HEK293 (cell line): ENCODE data around the gene ZBTB24.

Experiments used
- CTCF ChIA-PET: fragments of 350-600 bp; formaldehyde crosslinking; extraction: SDS; loops from one replicate; lab custom pipeline; 2021; ENCODE audit warnings: antibody characterized with exemption; lab: Yijun Ruan, JAX
- POLR2A ChIA-PET: fragments of 300-600 bp; formaldehyde crosslinking; extraction: SDS; loops from one replicate; lab custom pipeline; 2020; ENCODE audit warnings: antibody characterized with exemption, inconsistent platforms; lab: Yijun Ruan, JAX
- H3K27ac ChIP-seq: fragments of 200-500 bp; sonication (Bioruptor generic); 2 replicates; pipeline ENCODE4 v1.5.1; 2014; ENCODE audit warnings: low read depth, low read length, control low read depth, inconsistent platforms; ENCODE audit errors: extremely low read depth
- H3K36me3 ChIP-seq, 2 experiments: fragments of 200-500 bp in 1 of 2; sonication (Bioruptor generic) in 1 of 2; 1 replicate in 1 of 2; 2 replicates in 1 of 2; pipeline ENCODE4 v1.5.1; 2014 to 2017; ENCODE audit warnings: inconsistent platforms in 2 of 2, low read length in 2 of 2; ENCODE audit not compliant: control insufficient read depth in 2 of 2, insufficient read depth in 1 of 2
- H3K4me1 ChIP-seq: fragments of 200-500 bp; sonication (Bioruptor generic); 2 replicates; pipeline ENCODE4 v1.5.1; 2014; ENCODE audit warnings: mild to moderate bottlenecking, low read length, inconsistent platforms; ENCODE audit not compliant: control insufficient read depth, insufficient read depth
- H3K4me3 ChIP-seq: 2 replicates; pipeline ENCODE4 v1.5.1; 2011; ENCODE audit warnings: low read depth, mild to moderate bottlenecking, control low read depth, low read length, moderate library complexity
- H3K9me3 ChIP-seq: fragments of 200-500 bp; sonication (Bioruptor generic); 2 replicates; pipeline ENCODE4 v1.5.1; 2014; ENCODE audit warnings: low read depth, low read length, inconsistent platforms; ENCODE audit not compliant: control insufficient read depth, insufficient read depth
- KLF17 ChIP-seq: fragments of 450-650 bp; formaldehyde crosslinking; IDR thresholded peaks from 2 replicates; pipeline ENCODE4 v1.5.1; 2016; ENCODE audit warnings: missing biosample characterization, missing genetic modification characterization
- MEIS1 ChIP-seq: sonication (generic); formaldehyde crosslinking; IDR thresholded peaks from 2 replicates; pipeline ENCODE4 v1.8.1; 2022; ENCODE audit warnings: missing genetic modification reagents, mild to moderate bottlenecking, borderline replicate concordance
- REST ChIP-seq: fragments of 450-650 bp; formaldehyde crosslinking; IDR thresholded peaks from 2 replicates; pipeline ENCODE4 v1.5.1; 2016; ENCODE audit warnings: missing biosample characterization, missing genetic modification characterization
- ZBTB48 ChIP-seq: fragments of 450-650 bp; formaldehyde crosslinking; IDR thresholded peaks from 2 replicates; pipeline ENCODE4 v1.5.1; 2016; ENCODE audit warnings: missing biosample characterization, missing genetic modification characterization
- ZNF132 ChIP-seq: fragments of 450-650 bp; formaldehyde crosslinking; IDR thresholded peaks from 2 replicates; pipeline ENCODE4 v1.5.1; 2017; ENCODE audit warnings: missing biosample characterization, missing genetic modification characterization, borderline replicate concordance
- ZNF175 ChIP-seq: fragments of 450-650 bp; formaldehyde crosslinking; IDR thresholded peaks from 2 replicates; pipeline ENCODE4 v1.5.1; 2016; ENCODE audit warnings: missing biosample characterization, missing genetic modification characterization
- ZNF311 ChIP-seq: fragments of 450-650 bp; formaldehyde crosslinking; IDR thresholded peaks from 2 replicates; pipeline ENCODE4 v1.5.1; 2017; ENCODE audit warnings: missing biosample characterization, missing genetic modification characterization, borderline replicate concordance
- ZNF426 ChIP-seq: fragments of 450-650 bp; formaldehyde crosslinking; IDR thresholded peaks from 2 replicates; pipeline ENCODE4 v1.5.1; 2017; ENCODE audit warnings: missing biosample characterization, missing genetic modification characterization, mild to moderate bottlenecking, inconsistent platforms, moderate library complexity
- ZNF488 ChIP-seq: fragments of 450-650 bp; formaldehyde crosslinking; IDR thresholded peaks from 2 replicates; pipeline ENCODE4 v1.5.1; 2016; ENCODE audit warnings: missing biosample characterization, missing genetic modification characterization
- ZNF501 ChIP-seq: fragments of 450-650 bp; formaldehyde crosslinking; IDR thresholded peaks from 2 replicates; pipeline ENCODE4 v1.5.1; 2016; ENCODE audit warnings: missing biosample characterization, missing genetic modification characterization
- ZNF514 ChIP-seq: fragments of 450-650 bp; formaldehyde crosslinking; IDR thresholded peaks from 2 replicates; pipeline ENCODE4 v1.5.1; 2016; ENCODE audit warnings: missing biosample characterization, missing genetic modification characterization
- ZNF521 ChIP-seq: fragments of 450-650 bp; formaldehyde crosslinking; IDR thresholded peaks from 2 replicates; pipeline ENCODE4 v1.5.1; 2017; ENCODE audit warnings: missing biosample characterization, mild to moderate bottlenecking, missing genetic modification characterization
- ZNF549 ChIP-seq: fragments of 450-650 bp; IDR thresholded peaks from 2 replicates; pipeline ENCODE4 v1.5.1; 2018; ENCODE audit warnings: missing biosample characterization, missing genetic modification characterization, mild to moderate bottlenecking, inconsistent platforms, moderate library complexity
- ZNF629 ChIP-seq: fragments of 450-650 bp; formaldehyde crosslinking; IDR thresholded peaks from 2 replicates; pipeline ENCODE4 v1.5.1; 2017; ENCODE audit warnings: missing biosample characterization, missing genetic modification characterization
- ZNF639 ChIP-seq: fragments of 450-650 bp; formaldehyde crosslinking; IDR thresholded peaks from 2 replicates; pipeline ENCODE4 v1.5.1; 2016; ENCODE audit warnings: missing biosample characterization, missing genetic modification characterization
- ZNF658 ChIP-seq: fragments of 450-650 bp; formaldehyde crosslinking; IDR thresholded peaks from 2 replicates; pipeline ENCODE4; 2016; ENCODE audit warnings: missing biosample characterization, missing genetic modification characterization
- ZNF660 ChIP-seq: fragments of 450-650 bp; IDR thresholded peaks from 2 replicates; pipeline ENCODE4 v1.5.1; 2018; ENCODE audit warnings: missing biosample characterization, mild to moderate bottlenecking, missing genetic modification characterization
- ZNF707 ChIP-seq: fragments of 450-650 bp; formaldehyde crosslinking; IDR thresholded peaks from 2 replicates; pipeline ENCODE4 v1.5.1; 2016; ENCODE audit warnings: missing biosample characterization, missing genetic modification characterization

The ZBTB24 gene

GRCh38 chr6:109469591-109470189, 13.3 kb downstream of the ZBTB24 start (continued):
- no peak for TF ChIP-seq ZNF488 (tag by site-specific recombination)
- TF ChIP-seq, all 188 proteins: peak for 2

- Histone ChIP-seq H3K4me1 (no peaks in the 10 kb centered on the region), H3K4me3 (no peak overlapping the region), H3K27ac (no peak overlapping the region), H3K36me3 (peaks cover 48 to 100% of the 10 kb centered on the region in 2 experiments)
- TF ChIP-seq ZNF132 (tag by site-specific recombination) (no peak), ZNF707 (tag by site-specific recombination) (no peak), ZNF629 (tag by site-specific recombination) (no peak), ZNF501 (tag by site-specific recombination) (no peak), ZNF521 (tag by site-specific recombination) (no peak), ZNF175 (no peak), ZNF488 (tag by site-specific recombination) (no peak), ZNF311 (tag by site-specific recombination) (no peak), ZNF658 (no peak), REST (tag by site-specific recombination) (no peak), ZNF514 (tag by site-specific recombination) (no peak), MEIS1 (CRISPR knock-in tag) (no peak), ZNF426 (tag by site-specific recombination) (no peak), KLF17 (tag by site-specific recombination) (no peak), ZNF639 (tag by site-specific recombination) (no peak), ZNF660 (tag by site-specific recombination) (no peak), ZNF549 (no peak), ZBTB48 (tag by site-specific recombination) (no peak)
- TF ChIP-seq, all 188 proteins: peak for 0
- POLR2A ChIA-PET, result no interaction called here
- no peaks in the 10 kb centered on the region for H3K9me3 ChIP-seq
- CTCF ChIA-PET, result no interaction called here
Observed at GRCh38 chr6:109467696-109468095, 15.3 kb downstream of the ZBTB24 start.
